GM18951 (cell line): ENCODE results near the gene PLXNB3.

ENCODE experiments used
- POLR2A ChIP-seq: IDR thresholded peaks from 4 replicates; pipeline ENCODE4 v1.6.1; 2011; ENCODE audit warnings: mild to moderate bottlenecking; ENCODE audit not compliant: insufficient read length, insufficient read depth; ENCODE audit errors: extremely low read depth
- in situ Hi-C: fragments of 300-500 bp; cut with MboI; formaldehyde crosslinking; loops from one replicate; pipeline ENCODE4 v1.12.0; 2022; ENCODE audit warnings: low sequenced_read_pairs, mixed read lengths, inconsistent platforms; ENCODE audit not compliant: unreplicated experiment

The PLXNB3 gene

GRCh38 chrX:153769158-153769864, 5.3 kb downstream of the PLXNB3 start:
- in situ Hi-C loops = no loop called here

GRCh38 chrX:153769865-153770600, 6.0 kb downstream of the PLXNB3 start:
- in situ Hi-C loops = no loop called here
- no peak for TF ChIP-seq POLR2A

More at GRCh38 chrX:153769158-153769864, 5.3 kb downstream of the PLXNB3 start:
- no peak for TF ChIP-seq POLR2A

GRCh38 chrX:153770601-153771414, 6.8 kb downstream of the PLXNB3 start:
- TF ChIP-seq POLR2A = no peak

DNA sequence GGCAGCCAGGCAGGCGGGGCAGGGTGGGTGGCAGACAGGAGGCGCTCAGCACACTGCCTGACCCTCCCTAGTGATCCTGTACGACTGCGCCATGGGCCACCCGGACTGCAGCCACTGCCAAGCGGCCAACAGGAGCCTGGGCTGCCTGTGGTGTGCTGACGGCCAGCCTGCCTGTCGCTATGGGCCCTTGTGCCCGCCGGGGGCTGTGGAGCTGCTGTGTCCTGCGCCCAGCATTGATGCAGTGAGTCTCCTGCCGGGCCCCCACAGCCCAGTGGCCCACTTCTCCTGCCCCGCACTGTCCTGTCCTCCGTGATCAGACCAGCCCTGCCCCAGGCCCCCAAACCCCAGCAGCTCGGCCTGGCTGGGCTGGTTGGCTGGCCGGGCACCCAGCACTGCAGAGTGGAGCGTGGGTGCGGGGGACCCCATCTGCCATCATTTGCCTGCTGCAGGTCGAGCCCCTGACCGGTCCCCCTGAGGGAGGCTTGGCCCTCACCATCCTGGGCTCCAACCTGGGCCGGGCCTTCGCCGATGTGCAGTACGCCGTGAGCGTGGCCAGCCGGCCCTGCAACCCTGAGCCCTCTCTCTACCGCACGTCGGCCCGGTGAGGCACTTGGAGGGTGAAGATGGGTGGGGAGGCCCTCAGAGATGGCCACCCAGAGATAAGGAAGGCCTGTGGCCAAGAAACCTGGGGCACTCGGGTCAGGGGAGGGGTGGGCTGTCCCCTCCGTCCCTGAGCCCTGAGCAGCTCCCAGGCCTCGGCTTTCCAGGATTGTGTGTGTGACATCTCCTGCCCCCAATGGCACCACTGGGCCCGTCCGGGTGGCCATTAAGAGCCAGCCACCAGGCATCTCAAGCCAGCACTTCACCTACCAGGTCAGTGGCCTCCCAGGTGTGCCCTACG, 7.6 kb downstream of the PLXNB3 start:
- in situ Hi-C loops = no loop called here

More at GRCh38 chrX:153770601-153771414, 6.8 kb downstream of the PLXNB3 start:
- in situ Hi-C loops = no loop called here

DNA sequence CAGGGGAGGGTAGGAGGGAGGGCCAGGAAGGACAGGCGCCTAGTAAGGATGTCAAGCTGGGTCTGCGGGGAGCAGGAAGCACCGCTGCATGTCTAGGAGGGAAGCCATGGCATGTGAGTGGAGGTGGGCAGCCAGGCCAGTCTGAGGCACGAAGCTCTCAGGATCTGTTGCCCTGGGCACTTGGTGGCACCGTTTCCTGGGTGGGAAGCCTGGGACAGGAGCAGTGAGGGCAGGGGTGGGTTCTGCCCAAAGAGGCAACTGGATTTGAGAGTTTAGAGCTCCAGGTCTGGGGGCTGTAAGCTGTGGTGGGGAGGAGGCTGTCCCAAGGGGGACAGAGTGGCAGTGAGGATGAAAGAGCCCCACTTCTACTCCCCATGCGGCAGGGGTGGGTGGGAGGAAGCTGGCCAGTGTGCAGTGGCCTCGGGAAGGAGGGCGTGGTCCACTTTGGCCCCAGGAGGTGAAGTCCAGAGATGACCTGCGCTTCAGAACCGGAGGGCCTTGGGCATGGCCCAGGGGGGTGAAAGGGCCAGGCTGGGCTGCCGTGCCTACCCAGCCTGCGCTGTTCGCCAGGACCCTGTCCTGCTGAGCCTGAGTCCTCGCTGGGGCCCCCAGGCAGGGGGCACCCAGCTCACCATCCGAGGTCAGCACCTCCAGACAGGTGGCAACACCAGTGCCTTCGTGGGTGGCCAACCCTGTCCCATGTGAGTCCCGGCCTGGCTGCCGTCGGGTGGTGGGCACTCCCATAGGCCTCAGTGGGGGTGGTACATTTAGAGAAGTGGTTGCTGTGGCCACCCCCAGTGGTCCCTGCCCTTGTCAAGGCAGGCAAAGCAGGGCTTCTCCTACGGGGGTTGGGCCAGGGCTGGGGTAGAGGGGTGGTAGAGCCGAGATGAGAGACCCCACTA, 8.5 kb downstream of the PLXNB3 start:
- TF ChIP-seq POLR2A = no peak

More for the DNA sequence above, 7.6 kb downstream of the PLXNB3 start:
- no peak for TF ChIP-seq POLR2A

GRCh38 chrX:153773218-153773611, 9.2 kb downstream of the PLXNB3 start:
- in situ Hi-C loops = no loop called here
- TF ChIP-seq POLR2A = no peak

More for the DNA sequence above, 8.5 kb downstream of the PLXNB3 start:
- in situ Hi-C loops = no loop called here

DNA sequence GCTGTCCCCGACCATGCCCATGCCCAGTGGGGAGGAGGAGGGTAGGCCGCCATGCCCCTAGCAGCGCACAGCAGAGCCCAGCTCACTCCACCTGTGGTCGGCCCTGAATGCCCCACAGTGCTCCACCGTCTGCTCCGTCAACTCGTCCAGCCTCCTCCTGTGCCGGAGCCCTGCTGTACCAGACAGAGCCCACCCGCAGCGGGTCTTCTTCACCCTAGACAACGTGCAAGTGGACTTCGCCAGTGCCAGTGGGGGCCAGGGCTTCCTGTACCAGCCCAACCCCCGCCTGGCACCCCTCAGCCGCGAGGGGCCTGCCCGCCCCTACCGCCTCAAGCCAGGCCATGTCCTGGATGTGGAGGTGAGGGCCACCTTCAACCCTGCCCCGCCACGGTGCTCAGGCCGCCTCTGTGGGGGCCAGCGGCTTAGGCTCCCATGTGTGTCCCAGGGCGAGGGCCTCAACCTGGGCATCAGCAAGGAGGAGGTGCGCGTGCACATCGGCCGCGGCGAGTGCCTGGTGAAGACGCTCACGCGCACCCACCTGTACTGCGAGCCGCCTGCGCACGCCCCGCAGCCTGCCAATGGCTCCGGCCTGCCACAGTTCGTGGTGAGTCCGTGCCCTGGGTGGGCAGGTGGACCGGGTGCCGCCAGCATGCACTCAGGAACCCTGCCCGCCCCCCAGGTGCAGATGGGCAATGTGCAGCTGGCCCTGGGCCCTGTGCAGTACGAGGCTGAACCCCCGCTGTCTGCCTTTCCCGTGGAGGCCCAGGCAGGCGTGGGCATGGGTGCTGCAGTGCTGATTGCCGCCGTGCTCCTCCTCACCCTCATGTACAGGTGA, 9.9 kb downstream of the PLXNB3 start:
- TF ChIP-seq POLR2A = no peak
- in situ Hi-C loops = no loop called here

- in situ Hi-C loops = no loop called here
- TF ChIP-seq POLR2A = no peak
Measured at GRCh38 chrX:153774576-153775292, 10.7 kb downstream of the PLXNB3 start.

DNA sequence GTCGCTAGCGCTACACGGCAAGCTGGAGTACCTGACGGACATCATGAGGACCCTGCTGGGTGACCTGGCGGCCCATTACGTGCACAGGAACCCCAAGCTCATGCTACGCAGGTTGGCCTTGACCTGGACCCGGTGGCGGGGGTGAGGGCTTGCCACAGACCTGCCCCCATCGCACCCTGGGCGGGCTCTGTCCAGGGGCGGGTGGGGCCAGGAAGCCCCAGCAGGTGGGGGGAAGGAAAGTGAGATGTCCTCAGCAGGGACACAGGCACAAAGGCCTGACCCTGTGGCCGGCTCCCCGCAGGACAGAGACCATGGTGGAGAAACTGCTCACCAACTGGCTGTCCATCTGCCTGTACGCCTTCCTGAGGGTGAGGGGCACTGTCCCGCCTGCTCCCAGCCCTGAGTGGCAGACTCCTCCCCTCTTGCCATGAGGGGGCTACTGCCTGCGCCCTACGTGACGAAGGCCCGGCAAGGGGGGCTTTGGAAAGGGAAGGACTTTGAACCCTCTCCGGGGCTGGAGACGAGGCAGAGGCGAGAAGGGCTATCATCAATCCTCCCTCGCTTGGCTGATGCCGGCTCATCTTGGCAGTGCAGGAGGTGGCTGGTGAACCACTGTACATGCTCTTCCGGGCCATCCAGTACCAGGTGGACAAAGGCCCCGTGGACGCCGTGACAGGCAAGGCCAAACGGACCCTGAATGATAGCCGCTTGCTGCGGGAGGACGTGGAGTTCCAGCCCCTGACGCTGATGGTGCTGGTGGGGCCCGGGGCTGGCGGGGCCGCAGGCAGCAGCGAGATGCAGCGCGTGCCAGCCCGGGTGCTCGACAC, 11.5 kb downstream of the PLXNB3 start:
- no peak for TF ChIP-seq POLR2A
- in situ Hi-C loops = no loop called here
